GM19035 (cell line): ENCODE measurements around the gene NDUFC2.
A peak's percentile ranks its signal among the peaks of the same experiment; 100 is the strongest.
"Not testable (repeated sequence)": the region's sequence is repeated elsewhere in the genome, so short reads cannot be mapped to it uniquely, and the experiment has no call there.

Experiments used
- ATAC-seq: cut with Tn5 transposase; IDR thresholded peaks from one replicate; pipeline ENCODE4 v1.9.1; 2021; ENCODE audit not compliant: unreplicated experiment

NDUFC2 gene

DNA sequence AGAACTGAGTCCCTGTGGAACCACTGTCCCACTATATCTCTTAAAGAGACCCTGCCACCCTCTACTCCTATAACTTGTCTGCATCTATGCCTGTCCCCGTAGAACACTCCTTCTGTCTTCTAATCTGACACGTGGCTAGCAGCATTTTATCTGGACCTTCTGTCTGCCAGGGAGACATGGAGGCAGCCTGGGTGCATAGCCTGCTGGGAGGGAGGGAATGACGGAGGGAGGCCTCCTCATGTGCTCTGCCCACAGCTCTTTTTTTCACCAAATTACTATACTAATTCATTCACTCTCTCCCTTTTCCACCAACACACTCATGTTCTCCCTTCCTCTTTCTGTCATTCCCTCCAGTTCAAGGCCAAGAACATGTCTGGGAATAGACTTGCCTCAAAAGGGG, 23.6 kb downstream of the NDUFC2 start:
- ATAC-seq, result no peak

DNA sequence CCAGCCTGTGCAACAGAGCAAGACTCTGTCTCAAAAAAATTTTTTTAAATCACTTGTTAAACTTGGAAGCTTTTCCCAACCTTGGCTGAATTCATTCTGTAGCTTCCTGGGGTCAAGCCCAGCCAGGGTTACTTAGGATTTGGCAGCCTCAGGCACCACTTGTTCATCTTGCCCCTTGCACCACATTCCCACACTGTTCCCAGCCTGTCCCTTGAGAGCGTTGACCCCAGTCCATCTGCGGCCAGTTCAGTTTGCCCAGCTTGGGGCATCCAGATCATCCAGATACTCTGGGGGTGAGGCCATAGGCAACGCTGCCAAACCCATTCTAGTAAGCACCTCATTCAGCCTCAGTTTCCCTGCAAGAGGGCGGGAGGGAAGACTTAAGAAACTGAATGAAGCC, 24.7 kb downstream of the NDUFC2 start:
- ATAC-seq, result no peak

DNA sequence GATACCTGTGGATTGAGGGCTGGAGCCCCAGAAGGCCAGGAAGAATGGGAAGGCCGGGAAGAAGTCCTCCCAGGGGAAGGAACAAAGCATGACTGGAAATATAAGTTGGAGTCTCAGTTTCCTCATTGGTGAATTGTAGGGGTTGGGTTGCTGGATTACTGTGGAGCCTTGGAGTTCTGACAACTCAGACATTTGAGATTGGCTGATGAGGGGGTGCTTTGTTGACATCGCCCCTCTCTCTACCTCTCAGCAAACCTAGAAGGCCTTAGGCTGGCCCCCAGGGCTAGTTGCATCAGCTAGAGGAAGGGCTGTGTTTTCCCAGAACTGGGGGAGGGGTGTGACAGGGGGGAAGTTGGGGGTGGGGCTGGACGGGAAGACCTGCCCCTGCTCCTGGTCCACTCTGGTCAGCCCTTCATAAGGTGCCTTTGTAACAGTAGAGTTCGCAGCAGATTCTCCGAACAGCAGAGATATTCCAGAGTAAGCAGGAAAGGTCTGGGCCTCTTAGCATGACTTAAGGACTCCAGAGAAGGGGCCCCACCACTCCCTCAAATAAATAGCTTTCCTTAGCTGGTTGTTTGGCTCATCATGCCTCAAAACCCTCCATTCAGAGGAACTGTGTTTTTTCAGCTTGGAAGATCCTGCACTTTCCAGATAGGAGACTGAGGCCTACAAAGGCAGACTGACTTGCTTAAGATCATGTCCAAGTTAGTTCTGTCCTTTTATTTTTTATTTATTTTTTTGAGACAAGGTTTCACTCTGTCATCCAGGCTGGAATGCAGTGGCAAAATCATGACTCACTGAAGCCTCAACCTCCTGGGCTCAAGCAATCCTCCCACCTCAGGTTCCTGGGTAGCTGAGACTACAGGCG, 28.5 kb downstream of the NDUFC2 start:
- ATAC-seq, result no peak

DNA sequence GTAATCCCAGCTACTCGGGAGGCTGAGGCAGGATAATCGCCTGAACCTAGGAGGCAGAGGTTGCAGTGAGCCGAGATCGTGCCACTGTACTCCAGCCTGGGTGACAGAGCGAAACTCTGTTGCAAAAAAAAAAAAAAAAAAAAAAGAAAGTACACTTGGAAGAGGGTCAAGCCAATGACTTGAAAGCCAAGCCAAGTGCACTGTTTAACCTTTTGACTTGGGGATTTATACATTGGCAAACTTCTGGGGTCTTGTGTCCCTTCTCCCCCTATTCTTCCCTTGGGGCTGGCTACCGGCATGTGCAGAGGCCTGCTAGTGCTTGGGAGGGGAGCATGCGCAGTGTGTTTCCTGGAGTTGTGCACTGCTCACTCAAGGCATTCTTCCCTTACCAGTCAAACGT, 30.3 kb downstream of the NDUFC2 start:
- ATAC-seq, result no peak

DNA sequence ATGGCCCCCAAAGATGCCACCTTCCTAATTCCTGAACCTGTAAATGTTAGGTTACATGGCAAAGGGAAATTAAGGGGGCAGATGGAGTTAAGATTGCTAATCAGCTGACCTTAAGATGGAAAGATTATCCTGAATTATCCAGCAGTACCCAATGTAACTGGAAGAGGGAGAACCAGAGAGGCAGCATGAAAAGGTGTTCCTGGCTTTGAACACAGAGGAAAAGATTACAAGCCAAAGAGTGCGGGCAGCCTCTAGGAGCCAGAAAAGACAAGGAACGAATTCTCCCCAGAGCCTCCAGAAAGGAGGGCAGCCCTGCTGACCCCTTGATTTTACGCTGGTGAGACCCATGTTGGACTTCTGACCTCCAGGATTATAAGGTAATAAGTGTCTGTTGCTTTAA, 31.1 kb downstream of the NDUFC2 start:
- ATAC-seq, result no peak

DNA sequence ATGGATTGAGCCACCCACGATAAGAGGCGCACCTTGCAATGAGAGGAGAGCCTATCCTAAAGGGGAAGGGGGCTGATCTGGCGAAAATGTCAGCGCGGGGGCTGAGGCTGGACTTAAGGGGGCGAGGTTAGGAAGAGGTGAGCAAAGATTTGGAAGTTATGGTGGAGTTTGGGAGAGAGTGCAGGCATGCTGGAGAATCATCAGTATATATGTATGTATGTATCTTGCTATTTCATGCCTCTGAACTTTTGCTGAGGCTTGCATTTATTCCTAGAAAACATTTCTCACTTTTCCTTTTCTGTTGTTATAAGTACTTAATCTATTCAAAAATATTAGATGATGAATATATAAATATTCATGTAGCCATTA, 33.2 kb downstream of the NDUFC2 start:
- ATAC-seq, result no peak

DNA sequence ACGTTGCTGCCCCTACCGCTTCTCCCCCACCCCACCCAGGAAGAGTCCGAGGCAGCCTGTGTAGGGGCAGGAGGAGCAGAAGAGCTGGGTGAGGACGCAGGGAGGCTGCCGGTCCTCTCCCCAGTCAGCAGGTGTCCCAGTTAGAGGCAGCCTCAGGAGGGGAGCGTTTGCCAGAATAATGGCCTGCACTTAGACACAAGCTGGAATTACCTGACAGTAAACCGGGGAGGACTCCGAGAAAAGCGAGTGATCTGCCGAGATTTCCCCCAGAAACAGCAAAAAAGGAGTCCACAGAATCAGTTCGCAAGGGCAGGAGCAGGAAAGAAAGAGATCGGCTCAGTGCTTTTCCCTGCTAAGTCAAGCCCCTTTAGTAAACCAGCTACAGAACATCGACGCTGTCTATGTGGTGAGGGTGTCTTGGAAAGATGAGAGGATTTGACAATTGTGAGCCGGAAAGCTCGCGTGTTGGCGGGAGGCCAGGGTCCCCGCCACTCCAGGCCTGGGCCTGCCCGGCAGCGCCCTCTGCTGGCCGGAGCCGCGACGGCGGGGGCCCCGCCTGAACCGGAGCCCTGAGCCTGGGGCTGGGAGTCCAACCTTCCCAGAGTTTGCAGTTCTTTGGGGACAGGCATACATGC, 33.7 kb downstream of the NDUFC2 start:
- ATAC-seq, result peak; percentile 69

DNA sequence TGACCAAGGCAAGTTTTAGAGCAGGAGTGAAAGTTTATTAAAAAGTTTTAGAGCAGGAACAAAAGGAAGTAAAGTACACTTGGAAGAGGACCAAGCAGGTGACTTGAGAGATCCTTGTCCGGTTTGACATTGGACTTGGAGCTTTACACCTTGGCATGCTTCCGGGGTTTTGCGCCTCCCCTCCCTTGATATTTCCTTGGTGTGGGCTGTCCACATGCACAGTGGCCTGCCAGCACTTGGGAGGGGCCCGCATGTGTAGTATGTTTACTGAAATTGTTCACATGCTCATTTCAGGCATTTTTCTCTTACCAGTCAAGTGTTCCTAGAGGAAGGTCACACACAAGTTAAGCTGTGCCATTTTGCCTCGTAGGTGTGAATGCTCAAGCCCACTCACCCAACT, 35.0 kb downstream of the NDUFC2 start:
- ATAC-seq, result no peak

DNA sequence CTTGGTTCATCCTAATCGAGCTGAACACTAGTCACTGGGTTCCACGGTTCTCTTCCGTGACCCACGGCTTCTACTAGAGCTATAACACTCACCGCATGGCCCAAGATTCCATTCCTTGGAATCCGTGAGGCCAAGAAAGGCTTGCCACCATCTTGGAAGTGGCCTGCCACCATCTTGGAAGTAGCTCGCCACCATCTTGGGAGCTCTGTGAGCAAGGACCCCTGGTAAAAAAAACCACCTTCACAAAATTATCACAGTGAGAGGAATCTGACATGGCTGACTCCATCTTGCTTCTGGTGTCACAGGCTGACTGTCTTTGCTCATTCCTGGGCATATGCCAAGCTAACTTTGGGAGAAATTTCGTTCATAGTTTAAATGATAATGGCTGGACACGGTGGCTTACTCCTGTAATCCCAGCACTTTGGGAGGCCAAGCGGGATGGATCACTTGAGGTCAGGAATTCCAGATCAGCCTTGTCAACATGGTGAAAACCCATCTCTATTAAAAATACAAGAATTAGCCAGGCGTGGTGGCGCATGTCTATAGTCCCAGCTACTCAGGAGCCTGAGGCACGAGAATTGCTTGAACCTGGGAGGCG, 37.7 kb downstream of the NDUFC2 start:
- ATAC-seq, result no peak

DNA sequence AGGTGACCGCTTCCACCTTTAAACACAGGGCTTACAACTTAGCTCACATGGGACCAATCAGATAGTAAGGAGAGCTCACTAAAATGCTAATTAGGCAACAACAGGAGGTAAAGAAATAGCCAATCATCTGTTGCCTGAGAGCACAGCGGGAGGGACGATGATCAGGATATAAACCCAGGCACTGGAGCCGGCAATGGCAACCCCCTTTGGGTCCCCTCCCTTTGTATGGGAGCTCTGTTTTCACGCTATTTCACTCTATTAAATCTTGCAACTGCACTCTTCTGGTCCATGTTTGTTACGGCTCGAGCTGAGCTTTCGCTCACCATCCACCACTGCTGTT, 38.3 kb downstream of the NDUFC2 start:
- not testable (repeated sequence) for ATAC-seq

DNA sequence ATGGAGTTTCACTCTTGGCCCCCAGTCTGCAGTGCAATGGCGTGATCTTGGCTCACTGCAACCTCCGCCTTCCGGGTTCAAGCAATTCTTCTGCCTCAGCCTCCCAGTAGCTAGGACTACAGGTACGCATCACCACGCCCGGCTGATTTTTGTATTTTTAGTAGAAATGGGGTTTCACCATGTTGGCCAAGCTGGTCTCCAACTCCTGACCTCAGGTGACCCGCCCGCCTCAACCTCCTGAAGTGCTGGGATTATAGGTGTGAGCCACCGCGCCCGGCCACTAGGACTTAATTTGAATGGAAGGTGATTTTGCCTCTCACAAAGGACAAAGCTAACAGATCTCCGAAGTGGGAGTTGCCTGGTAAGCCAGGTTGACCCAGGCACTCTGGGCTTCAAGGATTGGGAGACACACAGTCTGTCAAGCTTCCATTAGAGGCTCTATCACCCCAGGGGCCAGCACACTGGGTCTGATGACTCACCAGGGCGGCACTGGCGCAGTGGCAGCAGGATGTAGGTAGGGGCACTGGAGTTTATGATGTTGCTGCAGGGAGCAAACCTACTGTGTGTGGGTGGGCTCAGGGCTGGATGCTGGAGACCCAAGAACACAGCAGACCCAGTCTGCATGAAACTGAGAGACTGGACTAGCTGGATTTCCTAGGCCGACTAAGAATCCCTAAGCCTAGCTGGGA, 38.8 kb downstream of the NDUFC2 start:
- no peak for ATAC-seq

DNA sequence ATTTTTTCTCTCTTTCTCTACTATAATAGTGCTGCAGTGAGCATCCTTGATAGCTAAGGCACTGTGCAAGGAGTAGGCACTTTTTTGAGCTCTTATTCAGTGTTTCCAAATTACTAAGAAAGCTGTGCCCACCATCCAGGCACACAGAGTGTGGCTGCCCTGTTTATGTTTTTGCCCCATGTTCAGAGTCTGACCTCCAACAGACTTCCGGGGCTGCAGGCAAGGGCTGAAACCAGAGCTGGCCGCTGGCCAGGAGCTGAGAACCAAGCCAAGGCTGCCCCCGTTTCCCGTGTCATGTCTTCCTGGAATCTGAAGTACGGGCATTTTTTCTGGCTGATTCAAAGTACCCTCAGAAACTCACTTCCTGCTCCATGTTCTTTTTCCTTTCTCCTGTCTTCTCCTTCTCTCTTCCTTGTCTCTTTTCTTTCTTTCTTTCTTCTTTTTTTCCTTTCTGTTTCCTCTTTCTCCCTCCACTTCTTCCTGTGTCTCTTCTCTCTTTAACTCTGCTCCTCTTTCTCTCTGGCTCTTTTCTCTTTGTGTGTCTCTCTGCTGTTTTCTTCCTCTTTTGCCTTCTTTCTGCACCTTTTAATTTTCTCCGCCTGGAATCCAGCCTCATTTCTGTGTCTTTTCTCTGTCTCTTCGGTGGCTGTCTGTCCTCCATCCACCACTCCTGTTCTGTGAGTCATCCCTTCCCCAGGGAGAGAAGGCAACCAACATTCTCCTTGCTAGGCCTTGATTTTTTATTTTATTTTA, 39.6 kb downstream of the NDUFC2 start:
- no peak for ATAC-seq

DNA sequence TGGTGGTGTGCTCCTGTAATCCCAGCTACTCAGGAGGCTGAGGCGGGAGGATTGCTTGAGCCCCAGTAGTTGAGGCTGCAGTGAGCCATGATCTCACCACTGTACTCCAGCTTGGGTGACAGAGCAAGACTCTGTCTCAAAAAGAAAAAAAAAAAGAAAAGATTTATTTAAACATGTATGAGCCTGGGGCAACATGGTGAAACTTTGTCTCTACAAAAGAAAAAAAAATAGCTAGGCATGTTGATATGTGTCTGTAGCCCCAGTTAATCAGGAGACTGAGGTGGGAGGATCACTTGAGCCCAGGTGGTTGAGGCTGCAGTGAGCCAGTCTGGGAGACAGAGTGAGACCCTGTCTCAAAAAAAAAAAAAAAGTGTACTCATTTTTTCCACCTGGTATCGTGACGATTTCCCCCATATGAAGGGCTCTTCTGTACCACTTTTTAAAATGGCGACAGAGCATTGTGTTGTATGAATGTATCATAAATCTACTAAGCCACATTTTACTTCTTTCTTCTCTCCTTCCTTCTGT, 40.2 kb downstream of the NDUFC2 start:
- no peak for ATAC-seq

DNA sequence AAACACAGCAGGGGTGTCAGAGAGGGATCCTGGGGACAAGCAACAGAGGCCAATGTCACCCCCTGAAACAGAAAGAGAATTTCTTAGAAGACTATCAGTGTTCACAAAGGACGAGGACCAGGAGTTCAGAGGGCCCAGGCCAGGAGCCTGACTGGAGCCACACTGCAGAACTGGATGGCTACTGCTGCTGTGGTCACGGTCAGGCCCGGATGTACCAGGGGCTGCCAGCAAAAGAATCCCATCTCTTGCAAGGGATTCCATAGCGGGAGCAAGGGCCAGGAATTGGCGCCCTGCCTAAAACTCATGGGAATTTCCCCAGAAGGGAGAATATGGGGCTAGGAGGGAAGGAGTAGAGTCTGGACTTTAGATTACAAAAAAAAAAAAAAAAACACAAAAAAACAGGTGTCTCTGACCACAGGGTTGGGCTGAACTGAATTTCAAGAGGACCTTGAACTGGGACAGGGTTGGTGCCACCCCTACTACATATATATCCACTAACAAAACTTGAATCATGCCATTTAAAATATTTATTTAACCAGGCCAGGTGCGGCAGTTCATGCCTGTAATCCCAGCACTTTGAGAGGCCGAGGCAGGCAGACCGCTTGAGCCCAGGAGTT, 40.9 kb downstream of the NDUFC2 start:
- ATAC-seq, result no peak

DNA sequence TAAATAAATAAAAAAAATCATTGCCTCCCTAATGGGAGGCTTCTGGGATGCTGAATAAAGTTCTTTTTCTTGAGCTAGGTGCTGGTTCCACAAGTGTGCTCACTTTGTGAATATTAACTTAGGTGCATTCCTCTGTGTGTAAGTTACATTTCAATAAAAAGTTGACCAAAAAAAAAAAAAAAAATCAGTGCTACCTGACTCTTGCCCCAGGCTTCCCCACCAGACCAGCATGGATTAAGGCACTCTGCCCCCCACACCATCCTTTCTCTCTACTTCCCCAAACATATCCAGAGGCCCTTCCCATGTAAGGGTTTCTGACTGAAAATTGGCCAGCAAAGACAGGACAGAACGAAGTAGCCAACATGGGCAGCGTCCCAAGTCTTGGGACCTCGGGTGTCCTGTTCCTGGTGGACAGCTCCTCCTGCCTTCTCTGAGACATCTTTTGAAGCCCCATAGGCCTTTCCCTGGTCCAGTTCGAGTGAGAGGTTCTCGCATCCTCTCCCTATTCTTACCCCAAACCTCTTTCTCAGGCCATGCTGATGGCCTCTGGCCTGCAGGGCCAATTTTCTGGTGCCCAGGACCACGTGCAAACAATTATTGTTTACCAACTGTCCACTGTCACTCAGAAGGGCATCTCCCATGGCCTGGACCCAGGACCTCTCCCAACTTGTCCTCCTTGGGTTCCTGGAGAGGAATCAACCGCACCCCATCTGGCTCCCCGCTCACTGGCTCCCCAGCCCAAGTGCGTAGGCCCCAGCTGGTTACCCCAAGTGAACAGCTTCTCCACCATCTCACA, 41.6 kb downstream of the NDUFC2 start:
- no peak for ATAC-seq

DNA sequence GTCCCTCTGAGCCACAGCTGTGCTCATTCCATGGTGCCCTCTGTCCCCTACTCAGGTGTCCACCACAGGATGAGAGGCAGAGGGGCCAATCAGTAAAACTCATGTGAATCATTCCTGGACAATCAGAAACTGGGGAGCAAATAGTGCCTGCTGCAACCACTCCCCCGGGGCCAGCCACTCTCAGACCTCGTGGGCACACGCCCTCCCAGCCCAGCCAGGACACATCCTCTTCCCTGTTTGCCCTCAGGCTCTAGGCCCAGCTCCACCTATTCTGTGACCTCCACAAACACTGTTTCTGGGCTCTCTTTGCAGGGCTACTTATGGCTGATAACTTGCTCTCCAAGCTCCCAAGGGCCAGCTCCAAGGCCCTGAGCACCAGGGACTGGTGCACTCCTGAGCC, 42.6 kb downstream of the NDUFC2 start:
- ATAC-seq, result no peak

DNA sequence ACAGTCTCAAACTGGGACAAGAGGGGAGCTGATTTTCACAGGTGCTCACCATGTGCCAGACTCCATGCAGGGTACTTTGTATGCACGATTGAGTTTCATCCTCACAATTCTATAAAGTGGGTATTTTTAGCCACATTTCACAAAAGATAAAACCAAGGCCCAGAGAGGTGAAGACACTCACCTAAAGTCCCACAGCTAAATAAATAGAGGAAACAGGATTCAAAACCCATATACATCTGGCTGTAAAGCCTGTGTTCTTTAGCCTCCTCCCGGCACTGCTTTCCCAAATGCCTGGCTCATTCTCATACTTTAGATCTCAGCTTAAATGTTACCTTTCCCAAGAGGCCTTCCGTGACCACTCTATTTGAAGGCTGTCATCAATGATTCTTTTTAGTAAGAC, 43.3 kb downstream of the NDUFC2 start:
- no peak for ATAC-seq

DNA sequence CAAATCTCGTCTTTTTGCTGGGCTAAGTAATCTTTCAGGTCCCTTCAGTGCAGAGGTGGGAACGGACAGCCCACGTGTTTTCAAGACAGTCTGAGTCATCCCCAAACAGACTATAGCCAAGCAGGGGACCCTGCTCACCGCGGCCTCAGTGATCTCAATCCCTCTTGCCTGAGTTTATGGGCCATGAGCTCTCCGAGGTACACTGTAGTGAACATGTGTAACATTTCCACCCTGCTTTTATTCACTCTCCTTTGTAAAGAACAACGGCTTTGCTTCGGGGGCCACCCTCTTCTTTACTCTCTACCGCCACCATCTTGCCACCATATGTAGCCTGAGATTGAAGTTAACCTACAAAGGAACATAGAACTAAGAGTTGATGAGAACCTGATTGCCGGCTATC, 45.0 kb downstream of the NDUFC2 start:
- no peak for ATAC-seq

DNA sequence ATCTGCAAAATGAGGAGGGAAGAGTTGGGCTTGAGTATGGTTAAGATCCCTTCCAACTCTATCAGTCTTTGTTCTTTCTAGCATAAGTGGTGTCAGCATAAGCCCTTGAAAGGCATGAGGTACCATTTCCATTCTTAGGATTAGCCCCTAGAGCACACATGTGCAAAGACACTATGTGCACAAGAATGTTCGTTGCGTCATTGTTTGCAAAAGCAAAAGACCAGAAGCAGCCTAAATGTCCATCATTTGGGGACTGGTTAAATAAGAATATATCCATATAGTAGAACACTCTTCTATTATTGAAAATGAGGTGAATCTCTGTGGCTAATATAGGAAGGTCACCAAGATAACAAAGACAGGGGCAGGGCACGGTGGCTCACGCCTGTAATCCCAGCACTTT, 46.6 kb downstream of the NDUFC2 start:
- ATAC-seq, result no peak

DNA sequence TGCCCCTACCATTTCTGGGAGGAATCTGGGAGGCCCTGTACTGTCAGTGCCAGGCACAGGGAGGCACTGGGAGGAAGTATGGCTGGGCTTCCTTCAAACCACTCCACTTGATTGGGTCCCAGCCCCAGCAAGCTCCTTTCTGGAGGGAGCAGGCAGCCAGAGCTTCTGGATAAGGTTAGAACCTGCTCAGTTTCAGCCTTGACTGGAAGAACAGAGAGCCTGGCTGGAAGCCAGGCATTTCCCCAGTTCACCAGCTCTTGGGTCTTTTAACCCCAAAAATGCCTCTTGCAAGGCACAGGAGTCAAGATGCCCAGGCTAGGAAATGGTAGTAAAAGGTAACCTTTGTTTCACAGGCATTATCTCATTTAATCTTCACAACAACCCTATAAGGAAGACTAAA, 47.6 kb downstream of the NDUFC2 start:
- ATAC-seq, result no peak
